HG03439 (cell line): Measurements from ENCODE around the gene BAD.
"Not testable (repeated sequence)": the region's sequence is repeated elsewhere in the genome, so short reads cannot be mapped to it uniquely, and the experiment has no call there.

Experiments used
- ATAC-seq: cut with Tn5 transposase; IDR thresholded peaks from one replicate; pipeline ENCODE4 v1.9.1; 2021; ENCODE audit warnings: mild to moderate bottlenecking, moderate library complexity; ENCODE audit not compliant: unreplicated experiment

Gene BAD

DNA sequence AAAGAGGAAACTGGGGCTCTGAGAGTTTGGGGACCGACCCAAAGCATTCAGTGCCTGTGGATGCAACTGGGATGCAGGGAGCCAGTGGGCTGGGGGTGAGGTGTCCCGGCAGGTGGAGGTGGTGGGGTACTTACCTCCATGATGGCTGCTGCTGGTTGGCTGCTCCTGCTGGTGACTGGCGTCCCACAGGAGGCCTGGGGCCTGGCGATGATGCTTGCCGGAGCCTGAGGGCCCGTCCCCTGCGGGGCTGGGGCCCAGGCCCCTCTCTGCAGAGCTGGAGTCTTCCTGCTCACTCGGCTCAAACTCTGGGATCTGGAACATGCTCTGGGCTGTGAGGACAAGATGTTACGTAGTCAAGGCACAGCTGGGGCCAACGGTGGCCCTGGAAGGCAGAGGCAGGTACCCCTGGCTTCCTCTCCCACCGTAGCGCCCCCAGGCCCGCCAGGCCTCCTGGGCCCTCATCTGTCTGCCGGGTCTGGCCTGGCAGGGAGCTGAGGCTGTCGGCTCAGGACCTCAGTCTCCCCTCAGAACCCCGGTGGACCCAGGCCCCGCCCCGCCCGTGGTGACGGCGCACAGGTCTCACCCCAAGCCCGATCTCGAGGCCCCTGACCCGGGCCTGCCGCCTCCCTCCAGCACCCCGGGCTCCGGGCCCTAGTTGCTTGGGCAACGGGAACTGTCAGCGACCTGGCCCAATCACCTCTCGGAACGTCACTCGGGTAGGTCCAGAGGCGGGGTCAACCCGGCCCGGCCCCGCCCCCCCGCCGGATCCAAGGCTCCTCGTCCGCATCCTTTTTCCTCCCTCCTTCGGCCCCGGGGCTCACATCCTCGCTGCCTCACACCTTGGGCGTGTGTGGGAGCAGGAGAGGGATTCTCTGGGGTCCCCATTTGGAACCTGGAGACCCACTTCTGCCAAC, at the start of gene BAD:
Gene BAD, minus strand, starts transcription at position 618 of the 914 bp plus-strand sequence. Its CDS starts 297 bp downstream, at position 321.
- peak; percentile 60 for ATAC-seq

DNA sequence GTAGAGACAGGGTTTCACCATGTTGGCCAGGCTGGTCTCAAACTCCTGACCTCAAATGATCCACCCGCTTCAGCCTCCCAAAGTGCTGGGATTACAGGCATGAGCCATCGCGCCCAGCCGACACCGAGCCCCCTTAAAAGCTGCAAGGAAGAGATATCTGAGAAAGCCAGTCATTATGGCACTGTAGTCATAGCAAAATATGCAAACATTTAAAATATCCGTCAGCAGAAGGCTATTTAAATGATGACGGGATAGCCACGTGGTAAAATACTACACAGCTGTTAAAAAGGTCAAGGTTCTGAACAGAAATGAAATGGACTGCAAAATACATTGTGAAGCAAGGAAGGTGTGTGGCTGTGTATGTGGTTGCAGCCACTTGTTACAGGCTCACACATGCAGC, 49.1 kb upstream of the BAD start:
- no peak for ATAC-seq

DNA sequence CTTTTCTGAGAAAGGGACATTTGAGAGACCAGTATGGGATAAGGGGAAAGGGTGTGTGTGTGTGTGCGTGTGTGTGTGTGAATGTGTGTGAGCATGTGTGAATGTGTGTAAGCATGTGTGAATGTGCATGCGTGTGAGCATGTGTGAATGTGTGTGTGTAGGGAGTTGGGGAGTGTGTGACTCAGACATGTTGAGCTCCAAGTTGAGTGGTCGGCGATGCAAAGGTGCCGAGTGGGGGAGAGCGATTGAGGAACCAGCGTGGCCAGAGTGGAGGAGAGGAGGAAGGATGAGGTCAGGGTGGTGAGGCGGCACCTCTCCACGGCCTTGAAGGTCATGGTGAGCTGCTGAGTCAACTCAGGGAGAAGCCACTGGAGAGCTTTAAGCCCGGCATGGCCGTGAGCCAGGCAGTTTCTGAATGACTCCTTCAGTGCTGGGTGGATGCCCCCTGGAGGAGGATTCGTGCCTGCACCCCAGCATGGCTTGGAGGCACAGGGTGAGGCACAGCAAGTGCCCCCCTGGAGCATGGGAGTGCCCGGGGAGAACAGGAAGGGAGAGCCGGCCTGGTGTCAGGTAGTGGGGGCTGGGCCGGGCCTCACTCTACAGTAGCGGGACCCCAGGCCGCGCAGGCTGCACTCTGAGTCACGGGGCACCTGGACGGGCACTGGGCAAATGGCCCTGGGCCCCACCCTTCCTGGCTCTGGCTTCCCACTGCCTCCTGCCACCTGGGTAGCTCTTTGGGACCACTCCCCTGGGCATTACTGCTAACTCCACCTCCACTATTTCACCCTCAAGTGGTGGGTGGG, 47.3 kb upstream of the BAD start:
- peak; percentile 51 for ATAC-seq

DNA sequence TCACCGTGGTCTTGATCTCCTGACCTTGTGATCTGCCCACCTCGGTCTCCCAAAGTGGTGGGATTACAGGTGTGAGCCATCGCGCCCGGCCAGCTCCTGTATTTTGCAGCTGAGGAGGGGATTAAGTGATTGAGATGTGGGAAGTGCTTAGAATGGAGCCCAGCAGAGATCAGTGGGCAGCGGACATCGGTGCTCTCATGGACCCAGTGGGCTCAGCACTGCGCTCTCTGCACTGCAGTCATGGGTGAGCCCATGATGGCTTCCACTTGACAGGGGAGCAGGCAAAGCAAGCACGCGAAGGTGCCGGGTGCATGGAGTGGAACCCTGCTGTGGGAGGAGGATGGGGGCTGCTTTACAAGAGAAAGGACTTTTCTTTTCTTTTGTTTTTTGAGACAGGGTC, 46.4 kb upstream of the BAD start:
- no peak for ATAC-seq

DNA sequence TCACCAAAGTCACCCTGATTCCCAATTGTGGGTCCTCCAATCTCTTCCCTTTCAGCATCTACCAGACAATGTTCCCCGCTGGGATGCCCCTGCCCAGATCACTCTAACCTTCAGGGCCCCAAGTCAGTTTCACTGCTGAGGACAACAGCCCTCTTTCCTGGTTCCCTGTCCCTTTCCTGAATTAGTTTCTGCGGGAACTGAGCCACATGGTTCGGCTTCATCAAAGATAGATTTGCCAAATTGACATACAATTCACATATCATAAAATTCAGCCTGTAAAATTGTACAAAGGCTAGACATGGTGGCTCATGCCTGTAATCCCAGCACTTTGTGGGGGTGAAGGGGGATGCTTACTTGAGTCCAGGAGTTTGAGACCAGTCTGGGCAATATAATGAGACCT, 43.5 kb upstream of the BAD start:
- no peak for ATAC-seq

DNA sequence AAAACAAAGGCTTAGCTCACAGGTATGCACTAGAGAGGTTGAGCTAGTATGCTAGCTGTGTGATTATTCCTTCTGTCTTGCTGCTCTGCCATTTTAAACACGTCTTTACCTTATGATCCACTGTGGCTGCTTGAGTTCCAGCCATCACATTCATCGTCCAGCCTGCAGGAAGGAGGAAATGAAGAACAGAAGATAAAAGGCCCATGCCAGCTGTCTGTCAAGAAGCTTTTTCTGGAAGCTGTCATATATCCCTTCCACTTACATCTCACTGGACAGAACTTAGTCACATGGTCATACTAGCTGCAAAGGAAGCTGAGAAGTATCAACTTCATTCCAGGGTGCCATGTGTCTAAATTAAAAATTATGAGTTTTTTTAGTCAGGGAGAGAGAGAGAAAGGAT, 42.9 kb upstream of the BAD start:
- no peak for ATAC-seq

DNA sequence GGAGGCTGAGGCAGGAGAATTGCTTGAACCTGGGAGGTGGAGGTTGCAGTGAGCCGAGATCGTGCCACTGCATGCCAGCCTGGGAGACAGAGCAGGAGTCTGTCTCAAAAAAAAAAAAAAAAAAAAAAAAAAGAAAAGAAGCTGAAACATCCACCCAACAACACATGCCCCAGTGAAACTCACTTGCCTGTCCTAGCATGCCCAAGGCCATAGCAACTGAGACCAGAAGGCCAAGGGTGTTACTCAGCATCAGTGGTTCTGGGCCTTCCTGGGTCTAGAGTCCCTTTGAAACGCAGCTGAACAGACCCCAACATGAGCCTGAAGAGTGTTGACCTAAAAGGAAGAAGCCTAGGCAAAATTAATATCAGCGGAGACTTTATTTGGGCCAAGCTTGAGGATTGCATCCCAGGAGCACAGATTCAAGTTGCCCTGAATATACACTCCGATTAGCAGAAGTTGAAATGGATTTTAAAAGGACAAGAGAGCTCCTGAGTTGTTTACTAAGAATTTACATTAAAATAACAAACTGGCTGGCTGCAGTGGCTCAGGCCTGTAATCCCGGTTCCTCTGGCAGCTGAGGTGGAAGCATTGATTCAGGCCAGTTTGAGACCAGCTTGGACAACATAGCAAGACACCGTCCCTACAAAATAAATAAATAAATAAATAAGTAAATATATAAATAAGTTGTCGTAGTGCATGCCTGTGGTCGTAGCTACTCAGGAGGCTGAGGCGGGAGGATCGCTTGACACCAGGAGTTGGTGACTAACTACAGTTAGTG, 40.4 kb upstream of the BAD start:
- ATAC-seq, result no peak

DNA sequence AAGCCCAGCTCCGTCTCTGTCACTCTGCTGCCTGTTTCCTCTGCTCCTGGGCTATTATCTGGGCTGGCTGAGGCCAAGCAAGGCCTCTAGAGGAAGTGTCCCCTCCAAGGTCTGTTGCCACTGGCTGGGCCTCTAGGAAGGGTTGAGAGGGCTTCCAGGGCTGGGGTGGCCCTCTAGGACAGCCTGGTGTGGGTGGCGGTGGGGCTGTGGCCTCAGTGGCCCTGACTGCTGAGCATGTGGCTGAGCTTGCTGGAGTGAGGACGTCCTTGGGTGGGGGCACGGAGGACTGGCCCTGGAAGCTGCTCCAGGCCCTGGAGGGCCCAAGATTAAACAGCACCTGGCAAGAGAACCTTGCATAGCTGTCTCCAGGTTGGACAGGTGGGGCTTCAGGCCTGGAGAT, 39.5 kb upstream of the BAD start:
- not testable (repeated sequence) for ATAC-seq

DNA sequence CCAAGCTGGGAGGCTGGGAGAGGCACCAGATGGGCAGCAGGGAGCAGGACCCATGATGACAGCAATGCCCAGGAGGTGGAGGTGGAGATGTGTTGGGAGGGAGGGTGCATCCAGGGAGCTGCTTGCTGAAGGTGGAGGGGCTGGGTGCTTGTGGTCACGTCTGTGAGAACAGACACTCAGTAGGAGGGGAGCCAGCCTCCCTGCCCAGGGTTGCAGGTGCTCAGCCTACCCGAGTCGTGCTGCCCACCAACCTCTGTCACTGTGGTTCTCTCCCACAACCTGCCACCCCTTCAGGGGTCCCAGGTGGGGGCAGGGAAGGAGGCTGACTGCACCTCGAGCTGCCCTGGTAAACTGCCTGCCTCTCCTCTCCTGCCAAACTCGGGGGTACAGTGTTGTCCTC, 38.9 kb upstream of the BAD start:
- ATAC-seq, result no peak

DNA sequence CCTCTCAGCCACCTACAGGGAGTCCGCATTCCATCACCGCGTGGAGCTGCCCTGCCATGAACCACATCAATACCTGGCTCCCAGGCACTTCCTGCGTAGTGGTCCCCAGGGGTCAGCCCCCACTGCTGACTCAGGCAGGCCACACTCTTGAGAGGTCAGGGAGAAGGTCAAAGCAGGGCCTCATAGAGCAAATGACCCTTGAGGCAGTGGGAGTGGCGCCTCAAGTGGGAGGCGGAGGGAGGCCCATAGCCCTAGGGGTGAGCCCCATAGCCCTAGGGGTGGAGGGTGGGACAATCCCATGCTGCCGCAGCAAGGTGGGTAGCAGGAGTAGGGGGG, 38.4 kb upstream of the BAD start:
- no peak for ATAC-seq

DNA sequence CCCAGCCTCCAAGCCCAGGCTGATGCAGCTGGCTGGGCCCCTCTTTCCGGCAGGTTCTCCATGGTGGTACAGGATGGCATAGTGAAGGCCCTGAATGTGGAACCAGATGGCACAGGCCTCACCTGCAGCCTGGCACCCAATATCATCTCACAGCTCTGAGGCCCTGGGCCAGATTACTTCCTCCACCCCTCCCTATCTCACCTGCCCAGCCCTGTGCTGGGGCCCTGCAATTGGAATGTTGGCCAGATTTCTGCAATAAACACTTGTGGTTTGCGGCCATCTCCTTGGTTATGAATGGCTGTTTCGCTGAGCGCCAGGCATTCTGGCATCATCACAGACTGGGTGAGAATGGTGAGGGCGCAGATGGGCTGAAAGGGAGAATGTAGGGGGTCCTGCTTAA, 37.1 kb upstream of the BAD start:
- no peak for ATAC-seq

DNA sequence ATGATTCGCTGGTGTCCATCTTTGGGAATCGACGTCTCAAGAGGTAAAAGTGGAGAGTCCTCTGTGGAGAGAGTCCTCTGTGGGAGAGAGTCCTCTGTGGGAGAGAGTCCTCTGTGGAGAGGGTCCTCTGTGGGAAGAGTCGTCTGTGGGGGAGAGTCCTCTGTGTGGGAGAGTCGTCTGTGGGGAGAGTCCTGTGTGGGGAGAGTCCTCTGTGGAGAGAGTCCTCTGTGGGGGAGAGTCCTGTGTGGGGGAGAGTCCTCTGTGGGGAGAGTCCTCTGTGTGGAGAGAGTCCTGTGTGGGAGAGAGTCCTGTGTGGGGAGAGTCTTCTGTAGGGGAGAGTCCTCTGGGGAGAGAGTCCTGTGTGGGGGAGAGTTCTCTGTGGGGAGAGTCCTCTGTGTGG, 36.6 kb upstream of the BAD start:
- ATAC-seq, result no peak

DNA sequence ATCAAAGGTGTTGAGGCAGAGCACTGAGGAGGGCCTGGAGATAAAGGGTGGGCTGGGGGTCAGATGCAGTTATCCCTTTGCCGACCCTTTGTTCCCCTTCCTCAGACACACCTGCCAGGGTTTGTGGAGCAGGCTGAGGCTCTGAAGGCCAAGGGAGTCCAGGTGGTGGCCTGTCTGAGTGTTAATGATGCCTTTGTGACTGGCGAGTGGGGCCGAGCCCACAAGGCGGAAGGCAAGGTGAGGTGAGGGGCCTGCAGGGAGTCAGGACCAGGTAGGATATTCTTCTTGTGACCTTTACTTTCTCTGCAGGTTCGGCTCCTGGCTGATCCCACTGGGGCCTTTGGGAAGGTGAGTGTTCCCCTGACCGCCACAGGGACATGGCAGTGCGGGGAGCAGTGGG, 36.1 kb upstream of the BAD start:
- ATAC-seq, result no peak

DNA sequence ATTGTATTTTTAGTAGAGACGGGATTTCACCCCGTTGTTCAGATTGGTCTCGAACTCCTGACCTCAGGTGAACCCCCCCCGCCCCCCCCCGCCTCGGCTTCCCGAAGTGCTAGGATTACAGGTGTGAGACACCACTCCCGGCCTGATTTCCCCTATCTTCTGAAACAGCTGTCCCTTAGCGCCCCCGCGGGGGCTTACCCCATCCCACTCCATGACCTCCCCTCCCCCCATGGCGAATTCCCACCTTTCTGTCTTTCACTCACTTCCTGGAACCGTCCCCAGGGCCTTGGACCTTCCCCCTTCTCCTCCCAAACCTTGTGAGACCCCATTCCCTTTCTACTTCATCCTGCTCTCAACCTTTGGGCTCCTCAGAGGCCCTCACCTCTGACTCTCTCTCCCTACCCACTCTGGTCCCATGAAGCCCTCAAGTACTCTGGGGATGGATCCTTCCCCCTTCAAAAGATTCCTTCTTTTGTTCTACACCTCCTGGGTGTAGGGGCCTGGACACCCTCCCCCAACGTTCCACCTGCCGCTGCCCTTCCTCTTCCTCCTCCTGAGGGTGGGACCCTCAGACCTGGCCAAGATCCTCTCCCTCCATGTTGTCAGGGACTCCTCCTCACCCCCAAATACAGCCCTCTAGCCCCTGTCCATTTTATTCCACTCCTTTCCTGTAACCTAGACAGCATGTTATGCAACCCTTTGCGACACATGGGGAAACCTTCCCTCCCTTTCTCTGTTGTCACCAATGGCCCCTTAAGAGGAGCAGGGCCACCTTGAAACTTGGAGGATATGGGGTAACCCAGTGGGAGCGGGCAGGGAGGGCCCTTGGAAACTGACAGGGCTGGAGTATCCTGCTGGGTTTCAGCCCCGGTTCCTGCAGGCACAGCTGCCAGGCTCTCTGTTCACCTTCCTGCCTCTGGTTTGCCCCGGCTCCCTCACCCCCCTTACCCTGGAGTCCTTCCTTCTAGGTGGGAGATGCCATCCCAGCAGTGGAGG, 34.6 kb upstream of the BAD start:
- ATAC-seq, result no peak

DNA sequence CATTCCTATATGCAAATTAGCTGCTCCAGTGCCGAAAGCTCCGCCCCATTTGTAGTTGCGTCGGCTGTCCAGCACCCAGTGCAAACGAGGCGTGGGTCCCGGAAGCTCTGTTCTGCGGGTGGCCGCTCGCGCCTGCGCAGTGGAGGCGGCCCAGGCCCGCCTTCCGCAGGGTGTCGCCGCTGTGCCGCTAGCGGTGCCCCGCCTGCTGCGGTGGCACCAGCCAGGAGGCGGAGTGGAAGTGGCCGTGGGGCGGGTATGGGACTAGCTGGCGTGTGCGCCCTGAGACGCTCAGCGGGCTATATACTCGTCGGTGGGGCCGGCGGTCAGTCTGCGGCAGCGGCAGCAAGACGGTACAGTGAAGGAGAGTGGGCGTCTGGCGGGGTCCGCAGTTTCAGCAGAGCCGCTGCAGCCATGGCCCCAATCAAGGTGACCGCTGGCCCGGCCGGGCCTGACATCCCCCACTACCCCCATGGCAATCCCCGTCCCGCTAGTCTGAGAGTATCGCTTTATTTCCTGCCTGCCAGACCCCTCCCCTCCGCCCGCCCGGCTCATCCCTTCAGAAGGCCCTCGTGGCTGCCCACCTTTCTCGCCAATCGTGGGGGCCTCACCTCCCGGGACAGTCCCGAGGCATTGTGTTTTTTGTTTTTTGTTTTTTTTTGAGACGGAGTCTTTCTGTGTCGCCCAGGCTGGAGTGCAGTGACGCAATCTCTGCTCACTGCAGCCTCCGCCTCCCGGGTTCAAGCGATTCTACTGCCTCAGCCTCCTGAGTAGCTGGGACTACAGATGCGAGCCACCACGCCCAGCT, 33.7 kb upstream of the BAD start, which contains the start of gene PRDX5:
Gene PRDX5, plus strand, starts transcription at position 161 of the 805 bp plus-strand sequence. Its CDS starts 95 bp downstream, at position 256.
- peak; percentile 69 for ATAC-seq

DNA sequence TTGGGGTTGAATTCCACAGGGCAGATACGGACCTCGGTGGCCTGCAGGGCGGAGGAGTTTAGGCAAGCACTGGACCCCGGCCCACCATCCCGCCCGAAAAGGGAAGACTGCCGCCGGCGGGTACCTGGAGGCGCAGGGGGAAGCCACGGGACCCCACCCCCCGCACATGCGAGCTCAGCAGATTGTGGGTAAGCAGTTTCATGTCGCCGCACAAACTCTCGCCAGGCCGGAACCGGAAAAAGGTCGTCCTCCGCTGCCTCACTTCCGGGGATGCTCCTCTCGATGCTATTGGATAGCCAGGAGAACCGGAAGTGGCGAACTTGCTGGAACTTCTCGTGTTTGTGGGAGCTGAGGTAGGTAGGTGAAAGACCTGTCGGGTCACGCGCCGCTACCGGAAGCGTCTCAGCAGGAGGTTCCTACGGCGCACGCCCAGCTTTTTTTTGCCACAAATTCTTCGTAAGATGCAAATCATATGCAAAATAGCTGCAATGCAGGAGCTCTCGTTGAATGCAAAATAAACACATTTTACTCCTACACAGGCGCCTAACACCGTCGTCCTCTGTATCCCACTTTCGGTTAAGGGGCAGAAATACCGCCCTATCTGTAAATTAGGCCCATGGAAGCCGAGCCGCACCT, 33.0 kb upstream of the BAD start, which contains the start of gene TRMT112:
Gene TRMT112, minus strand, starts transcription at position 235 of the 636 bp plus-strand sequence. Its CDS starts 33 bp downstream, at position 202.
- ATAC-seq, result peak; percentile 60

DNA sequence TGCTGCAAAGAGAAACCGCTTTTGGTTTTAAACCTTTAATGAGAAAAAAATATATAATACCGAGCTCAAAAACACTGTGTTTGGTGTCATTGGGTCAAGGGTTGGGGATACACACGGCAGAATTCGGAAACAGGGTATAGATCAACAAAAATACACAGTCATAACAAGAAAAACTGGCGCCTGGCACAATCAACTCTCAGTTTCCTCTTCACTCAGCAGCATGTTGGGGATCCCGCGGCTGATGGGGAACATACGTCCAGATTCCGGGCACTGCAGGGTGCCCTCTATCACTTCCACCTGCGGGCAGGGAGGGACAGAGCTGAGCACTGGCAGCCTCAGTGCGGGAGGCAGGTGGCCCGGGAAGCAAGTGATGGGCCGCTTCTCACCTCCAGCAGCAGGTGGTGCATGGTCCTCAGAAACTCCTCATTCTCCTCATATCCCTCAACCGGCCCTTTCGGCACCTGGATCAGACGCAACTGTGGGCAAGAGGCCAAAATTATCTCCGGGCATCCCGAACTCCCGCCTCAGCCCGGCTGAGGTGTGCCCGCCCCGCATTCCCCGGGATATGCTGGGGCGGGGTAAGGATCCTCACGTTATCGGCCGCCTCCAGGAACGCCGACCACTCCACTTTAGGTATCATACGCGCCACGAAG, 32.3 kb upstream of the BAD start:
- ATAC-seq, result no peak
